HCT116 (cell line): Measurements from ENCODE around the gene ZNF697. TPM values are rescaled to one million over a fixed set of nuclear protein-coding genes. Genes with fewer than 3 reads are reported as not detected.

Experiments
- ATAC-seq: fragments of 200-7000 bp; cut with Tn5 transposase; 2 replicates; pipeline ENCODE4 v1.9.1; 2020; ENCODE audit warnings: mild to moderate bottlenecking, moderate library complexity
- BruUV-seq: library from RNA; stranded (reverse); fragments of 400-500 nt; replicated peaks from 2 replicates; lab custom pipeline; 2021; lab: Mats Ljungman, UMichigan
- CTCF ChIA-PET: fragments of 300-600 bp; sonication (Branson Sonifier 250); formaldehyde crosslinking; loops from one replicate; lab custom pipeline; 2021; ENCODE audit warnings: antibody characterized with exemption; lab: Charles Lee
- POLR2A ChIA-PET: fragments of 300-600, 350-600 bp; sonication (Branson Sonifier 250); formaldehyde crosslinking; loops from one replicate; lab custom pipeline; 2021; ENCODE audit warnings: antibody characterized with exemption; lab: Charles Lee
- RAD21 ChIA-PET, 2 experiments: fragments of 300-600 bp; sonication (Branson Sonifier 250); formaldehyde crosslinking; loops; one replicate each; lab custom pipeline; 2023; ENCODE audit warnings: low total read pairs in 2 of 2; ENCODE audit not compliant: uncharacterized antibody in 2 of 2, unreplicated experiment in 2 of 2, low non-redundant PET in 1 of 2; lab: Charles Lee
- DNase-seq: peaks from one replicate; pipeline ENCODE4 v3.0.0-alpha.2; 2010; ENCODE audit warnings: low read depth, low spot score
- H2AFZ ChIP-seq: fragments of 200-600 bp; shearing (Covaris generic), sonication (generic); 2 replicates; pipeline ENCODE4 v1.6.1; 2017; ENCODE audit warnings: low read depth, mixed run types, mixed read lengths, antibody characterized with exemption, low read length; ENCODE audit not compliant: poor library complexity, severe bottlenecking
- H3K27ac ChIP-seq: 2 replicates; pipeline ENCODE4 v1.5.1; 2012; ENCODE audit warnings: low read depth, low read length
- H3K27me3 ChIP-seq: fragments of 200-600 bp; sonication (generic); 2 replicates; pipeline ENCODE4 v1.6.1; 2016; ENCODE audit warnings: mixed run types, low read length, mixed read lengths; ENCODE audit not compliant: insufficient read depth
- H3K36me3 ChIP-seq, 2 experiments: fragments of 200-500 bp in 1 of 2; fragments of 200-600 bp in 1 of 2; sonication (Bioruptor generic) in 1 of 2; sonication (generic) in 1 of 2; 2 replicates each; pipeline versions ENCODE4 v1.5.1 to v1.6.1; 2014 to 2016; ENCODE audit warnings: low read length in 2 of 2, inconsistent platforms in 1 of 2, mixed read lengths in 1 of 2, mixed run types in 1 of 2; ENCODE audit not compliant: insufficient read depth in 2 of 2, control insufficient read depth in 1 of 2
- H3K4me1 ChIP-seq, 2 experiments: fragments of 200-600 bp in 1 of 2; sonication (generic) in 1 of 2; 2 replicates each; pipeline versions ENCODE4 v1.5.1 to v1.6.1; 2012 to 2017; ENCODE audit warnings: low read length in 2 of 2, inconsistent platforms in 1 of 2, mild to moderate bottlenecking in 1 of 2, mixed read lengths in 1 of 2, mixed run types in 1 of 2, moderate library complexity in 1 of 2; ENCODE audit not compliant: insufficient read depth in 2 of 2, control insufficient read depth in 1 of 2
- H3K4me2 ChIP-seq: fragments of 200-600 bp; sonication (generic); 2 replicates; pipeline ENCODE4 v1.6.1; 2017; ENCODE audit warnings: mixed run types, low read length, mixed read lengths
- H3K4me3 ChIP-seq, 2 experiments: fragments of 200-600 bp in 1 of 2; sonication (generic) in 1 of 2; replicated peaks in 1 of 2; 2 replicates each; pipeline ENCODE4 v1.5.1; 2011 to 2016; ENCODE audit warnings: low read length in 2 of 2, control low read depth in 1 of 2, low read depth in 1 of 2, mild to moderate bottlenecking in 1 of 2, mixed read lengths in 1 of 2, mixed run types in 1 of 2
- H3K79me2 ChIP-seq: fragments of 200-600 bp; sonication (generic); 2 replicates; pipeline ENCODE4 v1.6.1; 2017; ENCODE audit warnings: mild to moderate bottlenecking, mixed run types, low read length, moderate library complexity, mixed read lengths; ENCODE audit not compliant: insufficient read depth
- H3K9ac ChIP-seq: fragments of 200-600 bp; sonication (generic); 2 replicates; pipeline ENCODE4 v1.6.1; 2016; ENCODE audit warnings: low read length, mixed read lengths
- H3K9me2 ChIP-seq: fragments of 200-600 bp; sonication (generic), shearing (Covaris generic); 2 replicates; pipeline ENCODE4 v1.6.1; 2017; ENCODE audit warnings: mixed run types, mild to moderate bottlenecking, moderate library complexity; ENCODE audit not compliant: insufficient read depth
- H3K9me3 ChIP-seq, 2 experiments: fragments of 200-500 bp in 1 of 2; fragments of 200-600 bp in 1 of 2; sonication (Bioruptor generic) in 1 of 2; sonication (generic) in 1 of 2; 2 replicates each; pipeline ENCODE4 v1.6.1; 2014 to 2017; ENCODE audit warnings: low read length in 2 of 2, mixed read lengths in 2 of 2, inconsistent platforms in 1 of 2, low read depth in 1 of 2, mild to moderate bottlenecking in 1 of 2, mixed run types in 1 of 2, moderate library complexity in 1 of 2; ENCODE audit not compliant: control insufficient read depth in 1 of 2, insufficient read depth in 1 of 2
- H4K20me1 ChIP-seq: fragments of 200-600 bp; sonication (generic), shearing (Covaris generic); 2 replicates; pipeline ENCODE4 v1.6.1; 2017; ENCODE audit warnings: mixed run types, mild to moderate bottlenecking, moderate library complexity; ENCODE audit not compliant: insufficient read depth
- ATF3 ChIP-seq: IDR thresholded peaks from 2 replicates; pipeline ENCODE4 v1.6.1; 2012
- CBX3 ChIP-seq: IDR thresholded peaks from 2 replicates; pipeline ENCODE4 v1.6.1; 2012; ENCODE audit warnings: low read depth
- POLR2AphosphoS5 ChIP-seq: IDR thresholded peaks from 2 replicates; pipeline ENCODE4 v1.6.1; 2011; ENCODE audit warnings: mild to moderate bottlenecking, low read depth, low read length, moderate library complexity
- REST ChIP-seq: IDR thresholded peaks from 2 replicates; pipeline ENCODE4 v1.6.1; 2012; ENCODE audit warnings: low read depth
- TCF7L2 ChIP-seq: IDR thresholded peaks from 2 replicates; pipeline ENCODE4 v1.7.0; 2011; ENCODE audit warnings: borderline replicate concordance, inconsistent platforms; ENCODE audit not compliant: insufficient read depth, insufficient read length; ENCODE audit errors: extremely low read depth
- YY1 ChIP-seq: IDR thresholded peaks from 2 replicates; pipeline ENCODE4 v1.6.1; 2011; ENCODE audit warnings: low read length, low read depth, moderate library complexity, mild to moderate bottlenecking; ENCODE audit not compliant: insufficient replicate concordance; ENCODE audit errors: extremely low read depth
- ZFX ChIP-seq: fragments of 450-650 bp; IDR thresholded peaks from 2 replicates; pipeline ENCODE4 v1.6.1; 2017
- intact Hi-C: fragments of 100-400 bp; cut with micrococcal nuclease; formaldehyde crosslinking; loops from 2 replicates; pipeline ENCODE4 v1.10.0; 2022
- total RNA-seq: library from RNA; stranded (reverse); gene quantifications from one replicate; pipeline ENCODE4 v1.2.1, GENCODE V29; 2021; ENCODE audit not compliant: unreplicated experiment
- TF ChIP-seq, protein P1 (sequence below), 3 experiments: fragments of 200-600 bp in 1 of 3; sonication (generic) in 1 of 3; IDR thresholded peaks in 2 of 3; conservative IDR thresholded peaks in 1 of 3; 2 replicates each; pipeline ENCODE4 v1.5.1; 2012 to 2017; ENCODE audit warnings: low read depth in 2 of 3, low read length in 2 of 3, antibody characterized with exemption in 1 of 3, borderline replicate concordance in 1 of 3, control low read depth in 1 of 3, mild to moderate bottlenecking in 1 of 3, mixed read lengths in 1 of 3, mixed run types in 1 of 3, moderate library complexity in 1 of 3; ENCODE audit not compliant: insufficient read depth in 1 of 3

ZNF697 gene
- total RNA-seq, 1 experiment from 2014 or later = 5.9 TPM

GRCh38 chr1:119664067-119664466, 16.0 kb upstream of the ZNF697 start:
- no TSS peak for BruUV-seq

More at GRCh38 chr1:119664067-119664466, 16.0 kb upstream of the ZNF697 start:
- RAD21 ChIA-PET = interaction anchor here in 1 of 2 experiments (1.1 kb wide), 1 partner anchor 53 kb away, joined by 3 read pairs; no protein-coding TSS in a partner anchor
- no peak overlapping the region for H3K4me3 ChIP-seq
- H3K36me3 ChIP-seq = no peaks in the 10 kb centered on the region
- no peaks in the 10 kb centered on the region for H4K20me1 ChIP-seq
- no peak overlapping the region for H3K4me2 ChIP-seq
- peaks cover 0 to 5% of the 10 kb centered on the region in 2 experiments; a peak in 1 of 4 replicates for H3K4me1 ChIP-seq
- intact Hi-C loops = loop anchor here (2.0 kb wide), 1 partner anchor 43 kb away; no protein-coding TSS in a partner anchor
- no peak for DNase-seq
- H3K9me3 ChIP-seq = no peaks in the 10 kb centered on the region
- no peak overlapping the region for H3K9ac ChIP-seq
- CTCF ChIA-PET = interaction anchor here (1.3 to 10.0 kb wide), 2 partner anchors 11 to 51 kb away, joined by 3 to 69 read pairs; no protein-coding TSS in a partner anchor
- POLR2A ChIA-PET = no interaction called here
- no peaks in the 10 kb centered on the region for H3K27me3 ChIP-seq
- TF ChIP-seq REST = no peak
- TF ChIP-seq POLR2AphosphoS5 = no peak
- TF ChIP-seq YY1 = no peak
- no peak for TF ChIP-seq TCF7L2
- no peak for TF ChIP-seq CBX3
- TF ChIP-seq, protein P1, sequence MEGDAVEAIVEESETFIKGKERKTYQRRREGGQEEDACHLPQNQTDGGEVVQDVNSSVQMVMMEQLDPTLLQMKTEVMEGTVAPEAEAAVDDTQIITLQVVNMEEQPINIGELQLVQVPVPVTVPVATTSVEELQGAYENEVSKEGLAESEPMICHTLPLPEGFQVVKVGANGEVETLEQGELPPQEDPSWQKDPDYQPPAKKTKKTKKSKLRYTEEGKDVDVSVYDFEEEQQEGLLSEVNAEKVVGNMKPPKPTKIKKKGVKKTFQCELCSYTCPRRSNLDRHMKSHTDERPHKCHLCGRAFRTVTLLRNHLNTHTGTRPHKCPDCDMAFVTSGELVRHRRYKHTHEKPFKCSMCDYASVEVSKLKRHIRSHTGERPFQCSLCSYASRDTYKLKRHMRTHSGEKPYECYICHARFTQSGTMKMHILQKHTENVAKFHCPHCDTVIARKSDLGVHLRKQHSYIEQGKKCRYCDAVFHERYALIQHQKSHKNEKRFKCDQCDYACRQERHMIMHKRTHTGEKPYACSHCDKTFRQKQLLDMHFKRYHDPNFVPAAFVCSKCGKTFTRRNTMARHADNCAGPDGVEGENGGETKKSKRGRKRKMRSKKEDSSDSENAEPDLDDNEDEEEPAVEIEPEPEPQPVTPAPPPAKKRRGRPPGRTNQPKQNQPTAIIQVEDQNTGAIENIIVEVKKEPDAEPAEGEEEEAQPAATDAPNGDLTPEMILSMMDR (IDR thresholded peaks at IDR 0.05 in 2 of 3, conservative IDR thresholded peaks at IDR 0.05 in 1 of 3; ENCODE audit: borderline replicate concordance in 1 of 3, insufficient read depth in 1 of 3, low read depth in 2 of 3, low read length in 2 of 3) = no peak
- no peak for TF ChIP-seq ATF3
- no peak for TF ChIP-seq ZFX
- TF ChIP-seq, all 23 proteins: peak for 0
- no peaks in the 10 kb centered on the region for H3K9me2 ChIP-seq
- no peak for ATAC-seq
- no peak overlapping the region for H2AFZ ChIP-seq
- no peak overlapping the region for H3K27ac ChIP-seq
- H3K79me2 ChIP-seq = no peaks in the 10 kb centered on the region
